HG02642 (cell line): Measurements from ENCODE around the gene MARCHF7.

Source experiments
- ATAC-seq: cut with Tn5 transposase; IDR thresholded peaks from one replicate; pipeline ENCODE4 v1.9.1; 2021; ENCODE audit warnings: mild to moderate bottlenecking; ENCODE audit not compliant: unreplicated experiment, poor library complexity

The MARCHF7 gene

DNA sequence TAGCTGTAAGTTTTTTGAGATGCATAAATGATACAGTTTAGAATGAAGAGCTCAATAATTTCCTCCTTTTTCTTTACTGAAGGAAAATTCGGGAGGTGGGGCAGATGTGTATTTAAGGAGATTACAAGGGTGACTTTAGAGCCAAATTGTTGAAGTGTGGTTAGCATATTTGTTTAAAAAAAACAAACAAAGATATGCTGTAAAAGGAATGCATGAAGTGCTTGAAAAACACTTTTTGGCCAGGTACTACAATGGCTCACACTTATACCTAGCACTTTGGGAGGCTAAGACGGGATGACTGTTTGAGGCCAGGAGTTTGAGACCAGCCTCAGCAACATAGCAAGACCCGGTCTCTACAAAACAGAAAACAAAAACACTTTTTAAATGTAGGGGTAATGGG is 47.3 kb downstream of the MARCHF7 start:
- no peak for ATAC-seq

DNA sequence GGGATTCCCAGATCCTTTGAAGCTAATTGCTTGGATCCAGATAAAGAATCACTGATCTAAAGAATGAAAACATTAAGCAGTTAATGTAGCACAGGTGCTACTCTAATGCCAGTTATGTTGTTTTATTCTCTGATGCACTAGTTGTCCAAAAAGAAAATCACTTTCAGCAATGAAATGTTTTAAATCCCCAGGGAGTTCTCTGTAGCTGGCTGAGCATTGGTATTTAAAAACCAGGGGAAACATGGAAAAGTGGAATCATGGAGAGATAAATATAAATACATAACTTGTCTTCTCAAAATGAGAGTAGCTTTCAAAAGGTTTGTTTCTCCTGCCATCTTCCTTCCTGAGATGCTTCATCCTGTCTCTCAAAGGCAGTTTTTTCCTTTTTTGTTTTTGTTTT is 48.0 kb downstream of the MARCHF7 start:
- no peak for ATAC-seq

GRCh38 chr2:159762075-159762474 is 49.8 kb downstream of the MARCHF7 start:
- ATAC-seq = no peak
